Activated naive CD4-positive, alpha-beta T cell treated with anti-CD3 and anti-CD28 coated beads, Interleukin-2, amount 10 ng/mL, durations not matched to agents 7 days and 5 days (primary cell): ENCODE measurements around the gene TP53I13.
"Not testable (repeated sequence)": the region's sequence is repeated elsewhere in the genome, so short reads cannot be mapped to it uniquely, and the experiment has no call there.

Experiments used
- CTCF ChIA-PET: fragments of 350-600 bp; sonication (Branson Sonifier 250); formaldehyde crosslinking; loops from one replicate; lab custom pipeline; 2021; ENCODE audit warnings: antibody characterized with exemption; lab: Charles Lee
- DNase-seq: peaks from one replicate; pipeline ENCODE4 v3.0.0-alpha.2; 2020
- H3K27ac Mint-ChIP-seq: one replicate; pipeline ENCODE4 v1.8.0; 2021; ENCODE audit warnings: mild to moderate bottlenecking, moderate library complexity, mixed read lengths
- H3K27me3 Mint-ChIP-seq: one replicate; pipeline ENCODE4 v1.8.0; 2021; ENCODE audit warnings: mild to moderate bottlenecking, mixed read lengths
- H3K36me3 Mint-ChIP-seq: one replicate; pipeline ENCODE4 v1.8.0; 2021; ENCODE audit warnings: mixed read lengths
- H3K4me1 Mint-ChIP-seq: one replicate; pipeline ENCODE4 v1.8.0; 2021; ENCODE audit warnings: mixed read lengths
- H3K4me3 Mint-ChIP-seq: one replicate; pipeline ENCODE4 v1.8.0; 2021; ENCODE audit warnings: mild to moderate bottlenecking, moderate library complexity, mixed read lengths
- H3K9me3 Mint-ChIP-seq: one replicate; pipeline ENCODE4 v1.8.0; 2021; ENCODE audit warnings: mixed read lengths

Gene TP53I13

GRCh38 chr17:29568331-29569244 is at the start of gene TP53I13:
TSS of gene TP53I13 (plus strand) at chr17:29568701. CDS start at chr17:29568759, 58 bp downstream.
- Mint-ChIP-seq H3K27ac (peak within 1 kb of the TSS; percentile 99), H3K4me1 (peaks cover 40% of the 10 kb centered on the region), H3K9me3 (no peaks in the 10 kb centered on the region), H3K27me3 (peaks cover 4% of the 10 kb centered on the region), H3K4me3 (peak within 1 kb of the TSS; percentile 93), H3K36me3 (peaks cover 19% of the 10 kb centered on the region)
- CTCF ChIA-PET: interaction anchor here (1.4 to 6.1 kb wide), 5 partner anchors 15 to 525 kb away, joined by 3 to 31 read pairs (median 10); partner anchors contain the start of gene ANKRD13B
- peak; percentile 93 for DNase-seq

GRCh38 chr17:29524692-29525091 is 43.8 kb upstream of the TP53I13 start:
- Mint-ChIP-seq H3K36me3 (peaks cover 23% of the 10 kb centered on the region), H3K27ac (no peak overlapping the region)

GRCh38 chr17:29526322-29526721 is 42.2 kb upstream of the TP53I13 start:
- H3K4me3 Mint-ChIP-seq: no peak overlapping the region
- CTCF ChIA-PET: no interaction called here
- H3K27ac Mint-ChIP-seq: no peak overlapping the region
- H3K36me3 Mint-ChIP-seq: peaks cover 28% of the 10 kb centered on the region
- H3K27me3 Mint-ChIP-seq: no peaks in the 10 kb centered on the region
- DNase-seq: no peak
- no peaks in the 10 kb centered on the region for H3K4me1 Mint-ChIP-seq
- H3K9me3 Mint-ChIP-seq: no peaks in the 10 kb centered on the region

More at GRCh38 chr17:29524692-29525091, 43.8 kb upstream of the TP53I13 start:
- H3K4me1 Mint-ChIP-seq: no peaks in the 10 kb centered on the region
- H3K9me3 Mint-ChIP-seq: no peaks in the 10 kb centered on the region
- no peak for DNase-seq
- H3K27me3 Mint-ChIP-seq: no peaks in the 10 kb centered on the region
- no peak overlapping the region for H3K4me3 Mint-ChIP-seq
- CTCF ChIA-PET: interaction anchor here (0.7 kb wide), 1 partner anchor 12 kb away, joined by 3 read pairs; no protein-coding TSS in a partner anchor

- Mint-ChIP-seq H3K4me3 (no peak overlapping the region), H3K27me3 (no peaks in the 10 kb centered on the region), H3K36me3 (peaks cover 35% of the 10 kb centered on the region), H3K4me1 (no peaks in the 10 kb centered on the region), H3K9me3 (no peaks in the 10 kb centered on the region), H3K27ac (peak overlapping the region; percentile 14)
- no peak for DNase-seq
- CTCF ChIA-PET: interaction anchor here (1.0 to 3.6 kb wide), 4 partner anchors 12 to 388 kb away, joined by 3 to 35 read pairs (median 4); no protein-coding TSS in a partner anchor
These were observed 34.5 kb upstream of the TP53I13 start for GRCh38 chr17:29533976-29534375.

GRCh38 chr17:29544066-29544465 is 24.4 kb upstream of the TP53I13 start:
- Mint-ChIP-seq H3K9me3 (no peaks in the 10 kb centered on the region), H3K36me3 (peaks cover 35% of the 10 kb centered on the region), H3K4me3 (no peak overlapping the region), H3K27me3 (no peaks in the 10 kb centered on the region), H3K4me1 (peaks cover 9% of the 10 kb centered on the region), H3K27ac (no peak overlapping the region)
- CTCF ChIA-PET: no interaction called here
- no peak for DNase-seq

- Mint-ChIP-seq H3K4me3 (no peak overlapping the region), H3K4me1 (peaks cover 12% of the 10 kb centered on the region), H3K27me3 (no peaks in the 10 kb centered on the region), H3K27ac (no peak overlapping the region), H3K9me3 (no peaks in the 10 kb centered on the region), H3K36me3 (peaks cover 35% of the 10 kb centered on the region)
- CTCF ChIA-PET: interaction anchor here (1.0 kb wide), 1 partner anchor 12 kb away, joined by 3 read pairs; no protein-coding TSS in a partner anchor
- no peak for DNase-seq
These were observed 22.4 kb upstream of the TP53I13 start for GRCh38 chr17:29546085-29546484.

GRCh38 chr17:29546830-29547229 is 21.7 kb upstream of the TP53I13 start:
- Mint-ChIP-seq H3K36me3 (peaks cover 35% of the 10 kb centered on the region), H3K27ac (no peak overlapping the region), H3K27me3 (no peaks in the 10 kb centered on the region), H3K4me3 (no peak overlapping the region), H3K9me3 (no peaks in the 10 kb centered on the region), H3K4me1 (peaks cover 12% of the 10 kb centered on the region)
- CTCF ChIA-PET: no interaction called here
- DNase-seq: no peak

GRCh38 chr17:29549177-29549923 is 19.2 kb upstream of the TP53I13 start:
- no peak for DNase-seq
- Mint-ChIP-seq H3K4me3 (no peak overlapping the region), H3K9me3 (no peaks in the 10 kb centered on the region), H3K4me1 (peaks cover 12% of the 10 kb centered on the region), H3K36me3 (peaks cover 16% of the 10 kb centered on the region), H3K27ac (no peak overlapping the region), H3K27me3 (no peaks in the 10 kb centered on the region)
- CTCF ChIA-PET: interaction anchor here (1.0 kb wide), 1 partner anchor 16 kb away, joined by 3 read pairs; no protein-coding TSS in a partner anchor

GRCh38 chr17:29555840-29556239 is 12.7 kb upstream of the TP53I13 start:
- H3K4me3 Mint-ChIP-seq: no peak overlapping the region
- CTCF ChIA-PET: interaction anchor here (1.3 kb wide), 1 partner anchor 186 kb away, joined by 4 read pairs; no protein-coding TSS in a partner anchor
- no peaks in the 10 kb centered on the region for H3K27me3 Mint-ChIP-seq
- no peaks in the 10 kb centered on the region for H3K9me3 Mint-ChIP-seq
- no peak overlapping the region for H3K27ac Mint-ChIP-seq
- peaks cover 7% of the 10 kb centered on the region for H3K36me3 Mint-ChIP-seq
- DNase-seq: no peak
- peaks cover 22% of the 10 kb centered on the region for H3K4me1 Mint-ChIP-seq

GRCh38 chr17:29557085-29557738 is 11.3 kb upstream of the TP53I13 start:
- peaks cover 15% of the 10 kb centered on the region for H3K36me3 Mint-ChIP-seq
- H3K9me3 Mint-ChIP-seq: no peaks in the 10 kb centered on the region
- no peak overlapping the region for H3K27ac Mint-ChIP-seq
- CTCF ChIA-PET: interaction anchor here (1.2 to 1.9 kb wide), 2 partner anchors 9 to 187 kb away, joined by 4 to 5 read pairs; partner anchors contain the start of gene ABHD15
- H3K4me1 Mint-ChIP-seq: peaks cover 24% of the 10 kb centered on the region
- H3K4me3 Mint-ChIP-seq: no peak overlapping the region
- H3K27me3 Mint-ChIP-seq: no peaks in the 10 kb centered on the region
- DNase-seq: no peak

- CTCF ChIA-PET: interaction anchor here (1.2 to 1.9 kb wide), 2 partner anchors 8 to 187 kb away, joined by 4 to 5 read pairs; partner anchors contain the start of gene ABHD15
- no peaks in the 10 kb centered on the region for H3K9me3 Mint-ChIP-seq
- peaks cover 28% of the 10 kb centered on the region for H3K4me1 Mint-ChIP-seq
- H3K36me3 Mint-ChIP-seq: peaks cover 20% of the 10 kb centered on the region
- peak overlapping the region; percentile 5 for H3K27ac Mint-ChIP-seq
- no peak for DNase-seq
- H3K27me3 Mint-ChIP-seq: no peaks in the 10 kb centered on the region
- H3K4me3 Mint-ChIP-seq: no peak overlapping the region
These were observed 10.8 kb upstream of the TP53I13 start for GRCh38 chr17:29557739-29558116.

GRCh38 chr17:29558139-29558538 is 10.4 kb upstream of the TP53I13 start:
- H3K9me3 Mint-ChIP-seq, H3K27ac Mint-ChIP-seq, H3K27me3 Mint-ChIP-seq, H3K4me3 Mint-ChIP-seq, DNase-seq: not testable (repeated sequence)
- Mint-ChIP-seq H3K36me3 (peaks cover 23% of the 10 kb centered on the region), H3K4me1 (peaks cover 31% of the 10 kb centered on the region)
- CTCF ChIA-PET: interaction anchor here (1.3 to 1.9 kb wide), 2 partner anchors 188 to 411 kb away, joined by 3 to 5 read pairs; no protein-coding TSS in a partner anchor

GRCh38 chr17:29559640-29560039 is 8.9 kb upstream of the TP53I13 start:
- peaks cover 41% of the 10 kb centered on the region for H3K4me1 Mint-ChIP-seq
- no peak for DNase-seq
- no peaks in the 10 kb centered on the region for H3K27me3 Mint-ChIP-seq
- H3K36me3 Mint-ChIP-seq: peaks cover 27% of the 10 kb centered on the region
- CTCF ChIA-PET: interaction anchor here (1.3 kb wide), 1 partner anchor 412 kb away, joined by 3 read pairs; no protein-coding TSS in a partner anchor
- no peak overlapping the region for H3K27ac Mint-ChIP-seq
- no peaks in the 10 kb centered on the region for H3K9me3 Mint-ChIP-seq
- no peak overlapping the region for H3K4me3 Mint-ChIP-seq
